ENCODE measurements around the gene KANSL1.
A peak's percentile ranks its signal among the peaks of the same experiment; 100 is the strongest.
"Not testable (repeated sequence)": the region's sequence is repeated elsewhere in the genome, so short reads cannot be mapped to it uniquely, and the experiment has no call there.

KANSL1 gene

DNA sequence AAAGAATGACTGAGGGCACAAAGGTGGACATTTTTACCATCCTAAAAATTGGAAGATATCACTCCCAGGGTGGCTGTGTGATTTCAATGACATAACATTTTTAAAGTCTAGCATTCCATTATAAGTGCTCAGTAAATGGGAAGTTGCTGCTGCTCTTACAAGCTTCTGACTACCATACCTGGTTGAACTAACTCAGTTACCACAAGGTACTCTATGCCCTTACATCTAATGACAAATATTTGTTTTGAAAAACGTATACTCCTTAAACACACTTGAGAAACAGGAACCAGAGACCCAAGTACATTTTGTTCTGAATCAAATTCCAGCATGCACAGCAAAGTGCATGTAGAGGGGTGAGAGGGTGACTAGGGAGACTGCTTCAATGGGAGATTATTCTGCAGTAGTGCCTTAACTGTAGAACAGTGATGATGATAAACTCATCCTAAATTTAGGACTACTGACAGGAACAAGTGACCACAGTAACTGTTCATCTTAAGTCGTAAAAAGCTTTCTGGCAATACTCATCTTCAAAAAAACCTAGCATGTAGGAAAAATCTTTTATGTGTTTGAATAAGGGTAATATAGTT lies 83.5 kb downstream of the KANSL1 start:
- Histone ChIP-seq H3K27ac (ENCODE audit: poor library complexity, severe bottlenecking) (no peak overlapping the region), H3K9me3 (ENCODE audit: severe bottlenecking) (no peaks in the 10 kb centered on the region), H3K4me1 (ENCODE audit: insufficient read depth, poor library complexity, severe bottlenecking) (peaks cover 20% of the 10 kb centered on the region), H3K36me3 (ENCODE audit: low read depth) (peaks cover 7% of the 10 kb centered on the region; the same call in 1 of the 2 replicates), H3K27me3 (ENCODE audit: insufficient read depth, poor library complexity, severe bottlenecking) (no peaks in the 10 kb centered on the region), H3K4me3 (ENCODE audit: severe bottlenecking) (no peak overlapping the region)
- DNase-seq (ENCODE audit: low spot score) (no peak), ATAC-seq (ENCODE audit: low read depth) (no peak)
- TF ChIP-seq, protein P1, sequence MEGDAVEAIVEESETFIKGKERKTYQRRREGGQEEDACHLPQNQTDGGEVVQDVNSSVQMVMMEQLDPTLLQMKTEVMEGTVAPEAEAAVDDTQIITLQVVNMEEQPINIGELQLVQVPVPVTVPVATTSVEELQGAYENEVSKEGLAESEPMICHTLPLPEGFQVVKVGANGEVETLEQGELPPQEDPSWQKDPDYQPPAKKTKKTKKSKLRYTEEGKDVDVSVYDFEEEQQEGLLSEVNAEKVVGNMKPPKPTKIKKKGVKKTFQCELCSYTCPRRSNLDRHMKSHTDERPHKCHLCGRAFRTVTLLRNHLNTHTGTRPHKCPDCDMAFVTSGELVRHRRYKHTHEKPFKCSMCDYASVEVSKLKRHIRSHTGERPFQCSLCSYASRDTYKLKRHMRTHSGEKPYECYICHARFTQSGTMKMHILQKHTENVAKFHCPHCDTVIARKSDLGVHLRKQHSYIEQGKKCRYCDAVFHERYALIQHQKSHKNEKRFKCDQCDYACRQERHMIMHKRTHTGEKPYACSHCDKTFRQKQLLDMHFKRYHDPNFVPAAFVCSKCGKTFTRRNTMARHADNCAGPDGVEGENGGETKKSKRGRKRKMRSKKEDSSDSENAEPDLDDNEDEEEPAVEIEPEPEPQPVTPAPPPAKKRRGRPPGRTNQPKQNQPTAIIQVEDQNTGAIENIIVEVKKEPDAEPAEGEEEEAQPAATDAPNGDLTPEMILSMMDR (IDR thresholded peaks at IDR 0.05; ENCODE audit: poor library complexity, severe bottlenecking) = no peak

DNA sequence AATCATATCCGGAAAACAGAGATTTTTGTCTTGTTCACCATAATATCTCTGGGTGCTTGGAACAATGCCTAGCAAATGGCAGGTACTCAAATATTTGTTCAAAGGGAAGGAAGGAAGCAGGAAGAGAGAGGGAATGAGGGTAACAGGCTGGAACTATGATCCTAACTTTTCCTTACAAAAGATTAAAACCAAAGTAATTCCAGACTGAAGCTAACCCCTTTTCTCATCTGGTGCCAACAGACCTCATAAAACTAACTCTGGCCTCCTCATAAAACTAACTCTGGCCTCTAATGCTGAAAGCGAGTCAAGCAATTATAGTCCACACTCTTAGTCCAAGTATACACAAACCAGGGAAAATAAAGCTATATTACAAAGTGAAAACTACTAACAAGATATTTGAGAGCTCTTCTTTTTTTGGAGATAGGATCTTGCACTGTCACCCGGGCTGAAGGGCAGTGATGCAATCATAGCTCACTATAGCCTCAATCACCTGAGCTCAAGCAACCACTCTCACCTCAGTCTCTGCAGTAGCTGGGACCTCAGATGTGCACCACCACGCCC lies 84.6 kb downstream of the KANSL1 start:
- no peaks in the 10 kb centered on the region for H3K9me3 ChIP-seq (ENCODE audit: severe bottlenecking)
- peaks cover 20% of the 10 kb centered on the region for H3K4me1 ChIP-seq (ENCODE audit: insufficient read depth, poor library complexity, severe bottlenecking)
- no peak for DNase-seq (ENCODE audit: low spot score)
- H3K27me3 ChIP-seq (ENCODE audit: insufficient read depth, poor library complexity, severe bottlenecking) = no peaks in the 10 kb centered on the region
- TF ChIP-seq, protein P1 (IDR thresholded peaks at IDR 0.05; ENCODE audit: poor library complexity, severe bottlenecking) = no peak
- no peak overlapping the region for H3K4me3 ChIP-seq (ENCODE audit: severe bottlenecking)
- H3K36me3 ChIP-seq (ENCODE audit: low read depth) = peaks cover 7% of the 10 kb centered on the region; the same call in 1 of the 2 replicates
- ATAC-seq (ENCODE audit: low read depth) = peak; percentile 28; the same call in 1 of the 3 replicates
- H3K27ac ChIP-seq (ENCODE audit: poor library complexity, severe bottlenecking) = no peak overlapping the region

DNA sequence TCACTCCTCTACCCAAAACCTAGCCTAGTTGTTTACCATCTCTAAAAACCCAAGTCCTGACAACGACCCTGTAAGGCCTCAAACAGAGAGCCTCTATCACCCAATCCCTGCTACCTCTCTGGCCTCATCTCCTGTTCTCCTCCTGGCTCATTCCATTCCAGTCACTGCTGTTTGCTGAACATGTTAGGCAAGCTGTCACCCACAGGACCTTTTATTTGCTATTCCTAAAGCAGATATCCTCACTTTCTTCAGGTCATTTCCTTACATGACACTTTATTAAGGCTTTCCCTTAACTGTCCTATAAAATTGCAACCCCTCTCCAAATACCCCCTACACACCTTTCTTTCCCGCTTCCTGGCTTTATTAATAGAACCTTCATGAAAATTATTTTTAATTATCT lies 85.1 kb downstream of the KANSL1 start:
- ATAC-seq (ENCODE audit: low read depth) (no peak), DNase-seq (ENCODE audit: low spot score) (no peak)
- Histone ChIP-seq H3K27me3 (ENCODE audit: insufficient read depth, poor library complexity, severe bottlenecking) (no peaks in the 10 kb centered on the region), H3K27ac (ENCODE audit: poor library complexity, severe bottlenecking) (no peak overlapping the region), H3K36me3 (ENCODE audit: low read depth) (peaks cover 7% of the 10 kb centered on the region; the same call in 1 of the 2 replicates), H3K9me3 (ENCODE audit: severe bottlenecking) (no peaks in the 10 kb centered on the region), H3K4me3 (ENCODE audit: severe bottlenecking) (no peak overlapping the region), H3K4me1 (ENCODE audit: insufficient read depth, poor library complexity, severe bottlenecking) (peaks cover 20% of the 10 kb centered on the region)
- TF ChIP-seq, protein P1 (IDR thresholded peaks at IDR 0.05; ENCODE audit: poor library complexity, severe bottlenecking) = no peak

DNA sequence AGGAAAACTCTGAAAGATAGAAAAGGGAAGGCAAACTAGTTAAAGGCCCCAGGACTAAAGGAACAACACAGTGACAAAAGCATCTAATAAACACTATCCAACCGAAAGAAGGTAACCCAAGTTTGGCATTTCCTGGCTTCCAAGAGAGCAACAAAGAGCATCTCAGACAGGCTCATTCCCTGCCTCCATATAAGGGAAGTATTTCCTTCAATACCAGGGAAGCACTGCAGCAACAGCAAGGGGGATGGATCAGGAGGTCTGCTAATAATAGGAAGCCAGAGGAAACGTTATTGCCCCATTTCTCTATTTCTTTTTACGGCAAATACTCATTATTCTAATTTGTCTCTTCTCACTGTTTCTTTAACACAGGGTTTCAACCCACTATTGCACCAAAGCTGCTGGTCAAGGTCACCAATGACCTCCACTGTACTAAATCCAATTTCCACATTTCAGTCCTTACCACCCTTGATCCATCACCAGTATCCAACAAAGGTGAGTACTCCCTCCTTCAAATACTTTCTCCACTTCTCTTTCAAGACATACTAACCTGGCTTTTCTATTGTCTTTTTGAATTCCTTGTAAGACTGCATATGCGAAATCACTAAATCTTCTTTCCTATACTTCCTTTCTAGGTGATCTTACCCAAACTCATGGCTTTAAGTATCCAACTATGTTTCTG lies 86.1 kb downstream of the KANSL1 start:
- Histone ChIP-seq H3K36me3 (ENCODE audit: low read depth) (peaks cover 7% of the 10 kb centered on the region; the same call in 1 of the 2 replicates), H3K27me3 (ENCODE audit: insufficient read depth, poor library complexity, severe bottlenecking) (no peaks in the 10 kb centered on the region), H3K27ac (ENCODE audit: poor library complexity, severe bottlenecking) (no peak overlapping the region), H3K4me1 (ENCODE audit: insufficient read depth, poor library complexity, severe bottlenecking) (peaks cover 20% of the 10 kb centered on the region), H3K9me3 (ENCODE audit: severe bottlenecking) (no peaks in the 10 kb centered on the region), H3K4me3 (ENCODE audit: severe bottlenecking) (no peak overlapping the region)
- ATAC-seq (ENCODE audit: low read depth) = no peak
- TF ChIP-seq, protein P1 (IDR thresholded peaks at IDR 0.05; ENCODE audit: poor library complexity, severe bottlenecking) = no peak
- DNase-seq (ENCODE audit: low spot score) = no peak

DNA sequence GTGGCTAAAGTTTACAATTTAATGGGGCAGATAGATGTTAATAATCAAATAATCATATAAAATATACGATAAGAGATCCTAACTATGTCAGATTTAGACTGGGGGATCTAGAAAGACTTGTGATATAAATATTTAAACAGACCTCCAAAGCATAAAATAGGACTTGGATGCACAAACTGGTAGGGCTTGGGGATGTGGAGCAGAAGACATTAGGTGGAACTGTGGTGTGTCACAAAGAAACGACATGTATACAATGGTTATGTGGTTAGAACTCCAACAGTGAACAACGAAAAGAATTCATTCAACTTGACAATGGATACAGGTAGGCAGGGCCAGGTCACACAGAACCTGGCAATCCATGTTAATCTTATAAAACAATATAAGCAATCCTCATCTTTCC lies 90.4 kb downstream of the KANSL1 start:
- H3K27ac ChIP-seq (ENCODE audit: poor library complexity, severe bottlenecking); H3K4me3 ChIP-seq (ENCODE audit: severe bottlenecking); H3K36me3 ChIP-seq (ENCODE audit: low read depth); H3K27me3 ChIP-seq (ENCODE audit: insufficient read depth, poor library complexity, severe bottlenecking); H3K9me3 ChIP-seq (ENCODE audit: severe bottlenecking); DNase-seq (ENCODE audit: low spot score); ATAC-seq (ENCODE audit: low read depth): not testable (repeated sequence)
- H3K4me1 ChIP-seq (ENCODE audit: insufficient read depth, poor library complexity, severe bottlenecking) = peaks cover 11% of the 10 kb centered on the region

DNA sequence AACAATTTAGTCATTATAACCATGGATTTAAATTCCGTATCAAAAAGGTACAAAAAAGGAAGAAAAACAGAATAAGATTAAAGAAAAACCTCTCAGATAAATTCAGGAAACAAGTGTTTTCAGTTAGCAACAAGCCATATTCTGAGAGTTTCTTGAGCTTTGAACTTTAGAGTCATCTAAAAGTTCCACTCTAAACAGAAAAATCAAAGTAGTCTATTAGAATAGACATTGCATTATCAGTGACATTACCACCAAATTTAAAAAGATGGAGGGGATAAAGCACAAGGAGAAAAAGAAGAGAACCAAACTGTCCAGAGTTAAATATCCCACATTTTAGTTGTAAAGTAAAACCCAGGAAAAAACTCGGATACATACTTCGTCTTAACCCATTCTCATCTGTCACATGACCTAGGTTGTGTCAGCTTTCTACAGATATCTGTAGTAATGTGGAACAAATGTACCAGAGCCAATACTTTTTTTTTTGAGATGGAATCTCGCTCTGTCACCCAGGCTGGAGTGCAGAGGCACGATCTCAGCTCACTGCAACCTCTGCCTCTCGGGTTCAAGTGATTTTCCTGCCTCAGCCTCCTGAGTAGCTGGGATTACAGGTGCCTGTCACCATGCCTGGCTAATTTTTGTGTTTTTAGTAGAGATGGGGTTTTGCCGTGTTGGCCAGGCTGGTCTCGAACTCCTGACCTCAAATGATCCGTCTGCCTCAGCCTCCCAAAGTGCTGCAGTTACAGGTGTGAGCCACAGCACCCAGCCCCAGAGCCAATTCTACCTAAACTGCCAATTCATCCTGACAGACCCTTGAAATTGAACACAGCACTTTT lies 91.2 kb downstream of the KANSL1 start:
- peaks cover 11% of the 10 kb centered on the region for H3K4me1 ChIP-seq (ENCODE audit: insufficient read depth, poor library complexity, severe bottlenecking)
- not testable (repeated sequence) for ATAC-seq (ENCODE audit: low read depth)

More for the DNA sequence above, 91.2 kb downstream of the KANSL1 start:
- not testable (repeated sequence) for H3K4me3 ChIP-seq (ENCODE audit: severe bottlenecking); H3K27ac ChIP-seq (ENCODE audit: poor library complexity, severe bottlenecking); H3K36me3 ChIP-seq (ENCODE audit: low read depth); DNase-seq (ENCODE audit: low spot score); H3K27me3 ChIP-seq (ENCODE audit: insufficient read depth, poor library complexity, severe bottlenecking); H3K9me3 ChIP-seq (ENCODE audit: severe bottlenecking)

All from RWPE2 (cell line).